DMS153 treated with DMSO at 0.1 percent for 48 hours (cell line): ENCODE measurements around the gene INSR.
"Not testable (repeated sequence)": the region's sequence is repeated elsewhere in the genome, so short reads cannot be mapped to it uniquely, and the experiment has no call there.

Source experiments
- DNase-seq: peaks from one replicate; lab custom pipeline; 2025; ENCODE audit not compliant: unreplicated experiment; lab: John Stamatoyannopoulos, UW

INSR gene

DNA sequence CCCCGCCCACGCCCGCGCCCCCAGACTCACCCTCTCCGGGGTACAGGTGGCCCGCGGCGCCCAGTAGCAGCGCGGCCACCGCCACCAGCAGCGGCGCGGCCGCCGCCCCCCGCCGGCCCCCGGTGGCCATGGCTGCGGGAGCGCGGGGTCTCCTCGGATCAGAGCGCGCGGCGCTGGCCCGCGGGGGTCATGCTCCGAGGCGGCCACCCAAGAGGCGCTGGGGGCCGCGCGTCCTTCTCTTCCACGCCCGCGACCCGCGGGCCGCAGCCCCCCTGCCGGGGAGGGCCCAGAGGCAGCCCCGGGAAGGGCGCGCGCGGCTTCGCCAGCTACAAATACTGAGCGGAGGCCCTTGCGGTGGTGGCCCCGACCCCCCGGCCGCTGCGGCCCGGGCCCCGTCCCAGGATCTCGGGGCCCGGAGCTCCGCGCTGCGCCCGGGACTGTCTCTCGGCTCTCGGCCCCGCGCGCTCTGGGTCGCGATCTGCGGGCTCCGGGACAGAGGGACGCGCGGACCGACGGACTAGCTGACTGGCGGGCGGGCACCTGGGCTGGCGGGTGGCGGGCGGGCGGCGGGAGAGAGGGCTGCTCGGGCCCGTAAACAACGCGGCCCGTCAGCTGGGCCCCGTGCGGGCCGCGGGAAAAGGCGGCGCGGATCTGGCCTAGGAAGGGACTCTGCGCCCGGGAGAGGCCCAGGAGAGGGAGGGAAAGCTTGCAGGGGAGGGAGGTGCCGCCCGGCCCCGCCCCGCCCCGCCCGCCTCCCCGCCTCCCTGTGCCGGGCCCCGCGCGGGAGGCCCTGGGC lies at the start of gene INSR:
Gene INSR (minus strand): TSS at position 653 of the 796 bp plus-strand sequence. CDS start 523 bp downstream, at position 130.
- DNase-seq = peak; percentile 66

DNA sequence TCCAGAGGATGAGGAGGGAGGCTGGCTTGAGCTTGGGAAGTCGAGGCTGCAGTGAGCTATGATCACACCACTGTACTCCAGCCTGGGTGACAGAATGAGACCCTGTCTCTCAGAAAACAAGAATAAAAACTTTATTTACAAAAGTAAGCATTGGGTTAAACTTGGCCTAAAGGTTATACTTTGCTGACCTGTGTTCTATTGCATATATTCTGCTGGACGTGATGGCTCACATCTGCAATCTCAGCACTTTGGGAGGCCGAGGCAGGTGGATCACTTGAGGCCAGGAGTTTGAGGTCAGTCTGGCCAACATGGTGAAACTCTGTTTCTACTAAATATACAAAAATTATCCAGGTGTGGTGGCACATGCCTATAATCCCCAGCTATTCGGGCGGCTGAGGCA lies 47.9 kb upstream of the INSR start:
- DNase-seq = no peak

DNA sequence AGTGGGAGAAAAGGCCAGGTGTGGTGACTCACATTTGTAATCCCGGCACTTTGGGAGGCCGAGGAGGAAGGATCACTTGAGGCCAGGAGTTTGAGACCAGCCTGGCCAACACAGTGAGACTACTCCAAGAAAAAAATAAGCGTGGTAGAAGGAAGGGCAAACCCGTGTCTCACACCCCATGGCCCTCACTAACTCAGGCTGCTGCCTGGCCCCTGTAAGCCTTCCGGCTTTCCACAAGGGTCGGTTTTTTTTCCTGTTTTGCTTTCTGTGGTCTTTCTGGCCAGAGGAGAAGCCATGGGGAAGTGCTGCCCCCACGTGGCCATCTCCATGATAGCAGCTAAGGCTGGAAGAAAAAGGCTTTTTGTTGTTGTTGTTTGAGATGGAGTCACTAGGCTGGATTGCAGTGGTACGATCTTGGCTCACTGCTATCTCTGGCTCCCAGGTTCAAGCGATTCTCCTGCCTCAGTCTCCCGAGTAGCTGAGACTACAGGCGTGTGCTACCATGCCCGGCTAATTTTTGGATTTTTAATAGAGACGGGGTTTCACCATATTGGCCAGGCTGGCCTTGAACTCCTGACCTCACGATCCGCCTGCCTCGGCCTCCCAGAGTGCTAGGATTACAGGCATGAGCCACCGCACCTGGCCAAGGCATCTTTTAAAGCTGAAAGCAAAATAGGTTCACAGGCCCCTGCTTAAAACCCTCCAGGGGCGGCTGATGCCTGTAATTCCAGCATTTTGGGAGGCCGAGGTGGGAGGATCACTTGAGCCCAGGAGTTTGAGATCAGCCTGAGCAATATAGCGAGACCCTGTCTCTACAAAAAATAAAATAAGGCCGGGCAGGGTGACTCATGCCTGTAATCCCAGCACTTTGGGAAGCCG lies 47.0 kb upstream of the INSR start:
- peak; percentile 18 for DNase-seq

DNA sequence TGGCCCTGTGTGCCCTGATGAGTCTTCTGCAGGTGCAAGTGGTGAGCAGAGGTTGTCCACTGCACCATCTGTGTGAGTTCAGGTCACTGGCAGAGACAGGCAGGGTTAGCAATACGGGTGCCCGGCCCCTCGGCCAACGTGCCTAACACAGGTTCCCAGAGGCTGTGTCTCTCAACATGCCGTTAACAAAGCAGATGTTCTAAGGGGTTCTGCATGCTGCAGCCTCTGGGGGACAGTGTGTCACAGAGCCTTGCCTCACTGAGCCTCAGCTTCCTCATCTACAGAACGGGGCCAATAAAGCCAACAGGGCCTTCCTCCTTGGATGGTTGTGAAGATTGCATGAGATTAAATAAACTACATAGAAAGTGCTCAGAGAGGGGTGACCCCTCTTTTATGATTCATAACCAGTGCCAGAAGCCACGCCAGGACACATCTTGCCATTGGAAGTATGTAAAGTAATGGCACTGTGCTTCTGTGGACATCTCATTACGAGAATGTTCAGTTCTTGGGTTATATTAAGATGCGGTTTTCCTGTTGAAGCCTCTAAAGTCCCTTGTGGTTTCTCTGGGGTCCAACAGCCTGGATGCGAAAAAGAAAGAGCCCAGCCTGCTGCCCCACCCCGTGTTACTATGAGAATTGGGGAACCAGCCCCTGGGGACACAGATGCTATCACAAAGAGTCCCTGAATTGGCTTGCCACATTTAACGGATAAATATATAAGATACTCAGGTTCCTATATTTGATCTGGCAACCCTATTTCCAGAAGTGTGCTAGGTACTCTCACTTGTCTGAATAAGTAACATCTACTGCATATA lies 43.4 kb upstream of the INSR start:
- no peak for DNase-seq

DNA sequence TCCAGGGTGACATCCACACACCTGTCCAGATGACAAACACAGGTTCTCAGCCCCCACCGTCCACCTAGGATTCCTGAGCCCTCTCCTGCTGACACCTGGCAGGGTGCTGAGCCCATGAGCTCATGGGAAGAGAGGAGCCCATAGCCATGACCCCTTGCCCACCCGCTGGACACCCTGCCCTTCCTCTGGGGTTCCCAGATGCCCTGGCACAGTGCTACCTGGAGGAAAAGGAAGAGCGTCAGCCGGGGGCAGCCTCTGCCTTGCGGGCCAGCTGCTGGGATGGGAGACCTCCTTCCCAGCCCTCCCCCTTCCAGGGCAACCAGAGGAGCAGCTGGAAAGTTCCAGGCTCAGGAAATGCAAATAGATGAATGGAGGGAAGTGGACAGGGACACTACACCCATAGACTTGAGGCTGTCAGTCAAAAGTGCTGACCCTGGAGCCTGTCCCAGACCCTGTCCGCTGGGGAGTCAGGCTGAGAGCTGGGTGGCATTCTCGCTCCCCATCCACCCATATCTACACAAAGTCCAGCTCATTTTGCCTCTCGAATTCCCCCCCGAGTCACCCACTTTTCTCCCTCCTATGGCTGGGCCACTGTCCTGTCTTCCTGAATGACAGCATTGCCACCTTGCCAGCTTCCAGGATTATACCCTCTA lies 42.2 kb upstream of the INSR start:
- no peak for DNase-seq

DNA sequence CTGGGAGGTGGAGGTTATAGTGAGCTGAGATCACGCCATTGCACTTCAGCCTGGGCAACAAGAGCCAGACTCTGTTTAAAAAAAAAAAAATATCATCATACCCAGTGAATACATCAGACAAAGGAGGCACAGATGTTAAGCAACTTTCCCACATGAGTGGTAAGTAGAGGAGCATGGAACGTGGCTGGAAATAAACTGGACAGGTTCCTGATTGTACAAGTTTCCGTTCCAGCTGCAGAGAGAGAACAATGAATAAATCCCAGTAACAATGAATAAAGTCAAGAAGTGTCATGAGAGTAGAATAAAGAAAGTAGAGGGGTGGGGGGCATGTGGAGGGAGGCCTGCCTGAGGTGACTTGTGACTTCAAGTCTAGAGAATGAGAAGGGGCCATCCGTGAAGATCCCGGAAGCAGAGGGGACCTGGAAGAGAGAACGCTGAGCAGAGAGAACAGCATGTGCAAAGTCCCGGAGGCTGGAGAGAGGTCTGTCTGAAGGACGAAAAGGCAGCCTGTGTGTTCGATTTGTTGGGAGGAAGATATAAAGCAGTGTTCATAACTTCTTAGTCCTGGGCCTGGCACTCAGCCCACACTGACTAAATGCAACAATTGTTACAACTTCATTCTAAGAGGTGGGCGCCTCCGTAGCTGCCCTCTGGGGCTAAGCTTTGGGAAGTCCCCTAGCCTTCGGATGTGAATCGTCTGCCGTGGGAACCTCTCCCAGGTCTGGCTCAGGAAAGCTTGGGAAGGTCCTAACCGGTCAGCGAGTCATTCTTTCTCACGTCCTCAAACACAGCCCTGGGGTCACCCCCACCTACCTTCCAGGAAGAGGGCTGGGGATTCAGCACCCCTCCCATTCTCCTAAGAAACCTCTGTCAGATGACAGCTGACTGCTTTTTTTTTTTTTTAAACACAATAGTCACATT lies 39.2 kb upstream of the INSR start:
- no peak for DNase-seq

DNA sequence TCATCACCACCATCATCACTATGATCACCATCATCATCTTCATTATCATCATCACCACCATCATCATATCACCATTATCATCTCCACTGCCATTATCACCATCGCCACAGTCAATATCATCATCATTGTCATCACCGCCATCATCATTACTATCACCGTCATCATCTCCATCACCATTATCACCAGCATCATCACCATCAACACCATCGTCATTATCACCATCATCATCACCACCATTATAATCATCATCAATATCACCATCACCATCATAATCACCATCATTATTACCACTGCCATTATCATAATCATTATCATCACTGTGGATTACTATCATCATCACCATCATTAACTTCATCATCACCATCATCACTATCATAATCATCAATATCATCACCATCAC lies 37.2 kb upstream of the INSR start:
- DNase-seq = no peak

DNA sequence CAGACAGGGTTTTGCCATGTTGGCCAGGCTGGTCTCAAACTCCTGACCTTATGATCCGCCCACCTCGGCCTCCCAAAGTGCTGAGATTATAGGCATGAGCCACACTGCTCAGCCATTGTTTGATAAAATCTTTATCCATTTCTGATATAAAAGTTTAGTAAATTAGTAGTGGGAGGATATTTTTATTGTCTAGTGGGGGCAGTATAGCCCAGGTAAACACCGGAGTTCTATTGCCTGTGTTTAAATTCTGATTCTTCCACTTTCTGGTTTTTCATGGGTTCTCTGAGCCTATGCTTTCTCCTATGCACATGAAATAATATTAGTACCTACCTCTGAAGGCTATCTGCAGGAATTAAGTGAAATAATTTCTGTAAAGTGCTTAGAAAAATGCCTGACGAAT lies 34.4 kb upstream of the INSR start:
- DNase-seq = no peak

DNA sequence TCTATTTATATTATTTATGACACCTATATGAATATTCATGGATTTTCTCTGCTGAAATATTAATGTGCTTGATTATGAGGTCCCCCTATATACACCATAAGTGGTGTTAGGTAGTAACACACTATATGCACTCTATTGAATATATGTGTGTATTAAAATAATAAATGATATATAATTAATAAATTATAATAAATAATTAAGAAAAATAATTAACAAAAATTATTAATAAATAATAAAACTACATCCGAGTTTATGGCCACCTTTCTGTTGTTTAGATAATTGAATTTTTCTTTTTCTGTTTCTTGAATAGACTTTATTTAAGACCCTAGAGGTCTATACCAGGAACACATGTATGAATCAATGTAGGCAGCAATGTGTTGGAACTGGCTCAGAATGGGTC lies 33.6 kb upstream of the INSR start:
- DNase-seq = no peak

DNA sequence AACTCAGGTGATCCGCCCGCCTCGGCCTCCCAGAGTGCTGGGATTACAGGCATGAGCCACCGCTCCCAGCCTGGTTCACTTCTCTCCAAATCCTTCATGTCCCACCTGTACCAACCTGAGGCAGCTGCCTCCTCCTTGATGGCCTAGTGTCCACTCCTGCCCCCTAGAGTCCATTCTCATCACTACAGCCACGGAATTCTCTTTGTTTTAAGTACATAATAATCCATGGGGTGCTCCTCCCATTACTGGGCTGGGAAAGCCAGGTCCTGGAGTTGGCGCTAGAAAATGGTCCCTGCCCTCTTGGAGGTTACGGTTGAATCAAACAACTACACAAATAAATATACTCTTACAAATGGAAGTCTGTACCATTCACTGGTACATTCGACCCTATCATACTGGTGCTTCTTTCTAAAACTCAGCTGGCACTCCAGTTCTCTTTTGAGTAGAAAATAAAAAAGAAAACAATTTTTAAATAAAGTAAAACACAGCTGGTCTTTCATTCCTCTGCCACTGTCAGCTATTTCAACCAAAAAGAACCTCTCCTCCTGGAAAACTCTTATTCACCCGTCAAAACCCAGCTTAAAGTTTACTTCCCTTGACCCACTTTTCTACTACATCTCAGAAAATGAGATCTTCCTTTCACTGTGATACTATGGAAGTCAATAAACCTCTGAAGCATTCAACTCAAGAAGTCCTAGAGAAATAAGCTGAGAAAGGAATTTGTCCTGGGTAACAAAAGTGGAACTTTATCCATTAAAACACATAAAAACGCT lies 32.1 kb upstream of the INSR start:
- DNase-seq = no peak

DNA sequence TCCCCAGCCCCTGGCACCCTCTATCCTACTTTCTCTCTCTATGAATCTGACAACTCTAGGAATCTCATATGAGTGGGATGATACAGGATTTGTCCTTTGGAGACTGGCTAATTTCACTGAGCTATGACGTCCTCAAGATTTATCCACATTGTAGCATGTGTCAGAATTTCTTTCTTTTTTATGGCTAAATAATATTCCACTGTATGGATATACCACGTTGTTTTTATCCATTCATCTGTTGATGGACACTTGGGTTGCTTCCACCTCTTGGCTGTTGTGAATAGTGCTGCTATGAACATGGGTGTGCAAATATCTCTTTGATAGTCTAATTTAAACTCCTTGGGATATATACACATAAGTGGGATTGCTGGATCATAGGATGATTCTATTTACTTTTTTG lies 24.0 kb upstream of the INSR start:
- no peak for DNase-seq

DNA sequence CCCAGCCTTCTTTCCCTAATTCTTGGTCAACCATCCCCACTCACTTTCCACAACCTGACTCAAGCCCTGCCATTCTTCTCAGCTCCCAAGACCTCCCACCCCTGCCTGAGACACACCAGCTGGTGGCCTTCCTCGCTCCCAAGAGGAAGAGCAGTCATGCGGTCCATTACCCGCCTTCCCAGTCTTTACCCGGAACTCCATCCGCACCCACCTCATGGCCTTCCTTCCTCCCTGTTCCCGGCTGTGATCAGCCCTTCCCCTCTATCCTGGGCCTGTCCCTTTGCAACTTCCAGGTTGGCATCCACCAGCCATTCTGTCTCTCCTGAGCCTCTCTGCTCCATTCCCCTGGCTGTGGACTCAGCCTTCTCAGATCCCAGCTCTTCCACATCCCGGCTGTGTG lies 18.6 kb upstream of the INSR start:
- DNase-seq = no peak

DNA sequence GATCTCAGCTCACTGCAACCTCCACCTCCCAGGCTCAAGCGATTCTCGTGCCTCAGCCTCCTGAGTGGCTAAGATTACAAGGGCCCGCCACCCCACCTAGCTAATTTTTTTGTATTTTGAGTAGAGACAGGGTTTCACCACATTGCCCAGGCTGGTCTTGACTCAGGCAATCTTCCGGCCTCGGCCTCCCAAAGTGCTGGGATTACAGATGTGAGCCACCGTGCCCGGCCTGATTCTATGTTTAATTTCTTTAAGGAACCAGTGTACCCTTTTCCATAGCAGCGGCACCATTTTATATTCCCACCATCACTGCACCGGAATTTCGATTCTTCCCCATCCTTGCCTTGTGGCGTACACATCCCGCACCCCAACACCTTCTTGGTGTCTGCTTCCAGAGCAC lies 17.7 kb upstream of the INSR start:
- DNase-seq = no peak

DNA sequence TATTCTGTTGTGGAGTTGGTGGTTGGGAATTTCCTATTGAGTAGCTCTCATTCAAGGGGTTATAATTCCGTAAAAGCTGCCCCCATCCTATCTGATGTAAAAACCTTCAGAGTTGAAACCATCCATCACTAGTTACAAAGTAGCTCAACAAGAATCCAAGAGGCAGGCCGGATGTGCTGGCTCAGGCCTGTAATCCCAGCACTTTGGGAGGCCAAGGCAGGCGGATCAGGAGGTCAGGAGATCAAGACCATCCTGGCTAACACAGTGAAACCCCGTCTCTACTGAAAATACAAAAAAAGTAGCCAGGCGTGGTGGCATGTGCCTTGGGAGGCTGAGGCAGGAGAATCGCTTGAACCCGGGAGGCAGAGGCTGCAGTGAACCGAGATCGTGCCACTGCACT lies 14.1 kb upstream of the INSR start:
- not testable (repeated sequence) for DNase-seq

DNA sequence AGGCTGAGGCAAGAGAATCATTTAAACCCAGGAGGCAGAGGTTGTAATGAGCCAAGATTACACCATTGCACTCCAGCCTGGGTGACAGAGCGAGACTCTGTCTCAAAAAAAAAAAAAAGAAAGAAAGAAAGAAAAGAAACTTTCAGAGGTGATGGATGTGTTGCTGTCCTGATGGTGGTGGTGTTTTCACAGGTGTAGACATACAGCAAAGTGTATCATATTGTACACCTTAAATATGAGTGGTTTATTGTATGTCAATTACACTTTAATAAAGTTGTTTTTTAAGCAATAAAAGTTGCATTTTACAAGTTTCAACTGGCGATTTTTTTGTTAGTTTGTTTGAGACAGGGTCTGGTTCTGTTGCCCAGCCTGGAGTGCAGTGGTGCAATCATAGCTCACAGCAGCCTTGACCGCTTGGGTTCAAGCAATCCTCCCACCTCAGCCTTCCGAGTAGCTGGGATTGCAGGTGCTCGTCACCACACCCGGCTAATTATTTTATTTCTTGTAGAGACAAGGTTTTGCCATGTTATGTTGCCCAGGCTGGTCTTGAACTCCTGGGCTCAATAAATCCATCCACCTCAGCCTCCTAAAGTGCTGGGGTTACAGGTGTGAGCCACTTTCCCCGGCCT lies 13.5 kb upstream of the INSR start:
- DNase-seq = no peak

DNA sequence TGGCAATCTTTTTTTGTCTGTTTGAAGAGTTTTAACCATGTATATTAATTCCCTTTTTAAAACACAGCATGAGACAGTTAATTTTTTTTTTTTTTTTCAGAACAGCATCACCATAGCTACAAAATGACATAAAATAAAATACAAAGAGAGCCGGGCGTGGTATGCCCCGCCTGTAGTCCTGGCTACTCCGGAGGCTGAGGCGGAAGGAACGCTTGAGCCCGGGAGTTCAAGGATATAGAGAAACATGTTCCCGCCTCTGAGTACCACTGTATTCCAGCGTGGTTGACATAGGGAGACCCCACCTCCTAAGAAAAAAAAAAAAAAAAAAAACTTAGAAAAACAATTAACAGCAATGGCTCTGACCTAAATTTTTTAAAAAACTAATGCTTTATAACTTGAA lies 10.0 kb upstream of the INSR start:
- no peak for DNase-seq

DNA sequence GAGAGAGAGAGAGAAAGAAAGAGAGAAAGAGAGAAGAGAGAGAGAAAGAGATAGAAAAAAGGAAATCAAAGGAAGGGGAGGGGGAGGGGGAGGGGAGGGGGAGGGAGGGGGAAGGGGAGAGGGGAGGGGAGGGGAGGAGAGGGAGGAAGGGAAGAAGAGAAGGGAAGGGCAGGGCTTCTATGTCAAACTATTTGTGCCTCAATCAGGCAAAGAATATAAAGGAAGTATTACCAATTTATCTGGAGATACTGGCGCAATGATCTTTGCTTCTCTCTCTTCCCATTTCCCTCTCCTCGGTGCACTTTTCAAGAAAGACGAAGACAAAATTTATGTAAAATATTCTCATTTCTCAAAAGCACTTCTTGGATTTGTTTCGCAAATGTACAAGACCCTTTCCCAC lies 9.3 kb upstream of the INSR start:
- no peak for DNase-seq

DNA sequence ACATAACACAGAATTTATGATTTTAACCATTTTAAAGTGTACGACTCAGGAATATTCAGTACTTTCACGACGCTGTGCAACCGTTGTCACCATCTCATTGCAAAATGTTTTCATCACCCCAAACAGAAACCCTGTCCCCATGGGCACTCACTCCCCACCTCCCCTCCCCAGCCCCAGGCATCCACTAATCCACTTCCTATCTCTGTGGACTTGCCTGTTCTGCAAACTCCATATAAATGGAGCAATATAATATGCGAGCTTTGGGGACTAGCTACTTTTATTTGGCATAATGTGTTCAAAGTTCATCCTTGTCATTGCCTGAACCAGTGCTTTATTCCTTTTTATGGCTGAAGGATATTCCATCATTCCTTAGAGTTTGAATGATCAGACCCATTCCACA lies 7.3 kb upstream of the INSR start:
- no peak for DNase-seq

DNA sequence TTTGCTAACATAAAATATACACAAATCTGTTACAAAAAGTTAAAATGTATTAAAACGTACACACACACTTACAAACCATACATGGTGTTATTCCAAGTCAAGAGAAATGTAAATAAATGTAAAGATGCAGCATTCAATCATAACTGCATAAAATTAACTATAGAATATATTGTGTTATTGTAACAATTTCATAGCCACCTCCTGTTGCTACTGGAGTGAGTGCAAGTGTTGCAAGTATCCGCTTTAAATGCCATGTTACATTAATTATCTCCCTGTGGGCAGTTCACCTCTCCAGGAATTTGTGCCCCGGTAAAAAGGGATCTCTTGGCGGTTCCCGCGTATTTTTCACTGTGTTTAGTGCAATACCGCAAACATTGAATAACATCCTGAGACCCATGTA lies 3.5 kb upstream of the INSR start:
- no peak for DNase-seq
